Uterus (tissue), 2 donors: ENCODE results near the gene ZBTB33.

Experiments used
- POLR2A ChIP-seq, 2 donors: fragments of 450-650 bp; IDR thresholded peaks; one replicate each; pipeline ENCODE4 v1.6.1; 2016; ENCODE audit warnings: antibody characterized with exemption in 2 of 2, mild to moderate bottlenecking in 1 of 2, moderate library complexity in 1 of 2
- TF ChIP-seq, protein P1 (sequence below), 4 experiments: fragments of 200-600 bp in 2 of 4; fragments of 450-650 bp in 2 of 4; sonication (generic) in 2 of 4; IDR thresholded peaks; one replicate each; pipeline ENCODE4 v1.5.1; 2016 to 2019; ENCODE audit warnings: antibody characterized with exemption in 4 of 4, mild to moderate bottlenecking in 2 of 4, moderate library complexity in 1 of 4

DNA sequence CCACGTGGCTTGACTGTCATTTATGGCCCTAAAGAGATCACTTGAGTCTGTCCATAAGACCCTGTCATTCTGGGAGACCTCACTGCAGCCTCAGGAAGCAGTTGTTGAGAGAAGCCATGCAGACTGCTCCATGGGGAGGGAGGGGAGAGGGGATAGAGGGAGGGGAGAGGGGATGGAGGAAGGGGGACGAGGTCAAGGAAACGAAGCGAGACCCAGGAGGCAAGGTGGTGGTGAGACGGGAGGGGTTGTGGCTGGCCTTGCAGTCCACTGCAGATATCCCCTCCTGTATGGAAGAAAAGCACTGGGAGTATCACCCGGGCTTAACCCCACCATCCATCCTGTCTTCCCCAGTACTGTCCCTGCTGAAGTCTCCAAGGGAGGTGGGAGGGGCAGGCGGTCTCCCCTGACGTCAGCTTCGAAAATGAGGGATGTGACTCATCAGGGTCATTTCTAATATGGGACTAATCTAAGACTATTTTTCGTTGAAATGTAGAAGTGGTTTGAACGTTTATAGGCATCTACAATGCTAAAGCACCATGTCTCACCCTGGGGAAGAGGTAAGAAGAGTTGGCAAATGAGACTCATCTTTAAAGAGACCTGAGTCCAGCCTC is 55.0 kb downstream of the ZBTB33 start:
- TF ChIP-seq POLR2A (IDR thresholded peaks at IDR 0.05) = no peak
- TF ChIP-seq, protein P1, sequence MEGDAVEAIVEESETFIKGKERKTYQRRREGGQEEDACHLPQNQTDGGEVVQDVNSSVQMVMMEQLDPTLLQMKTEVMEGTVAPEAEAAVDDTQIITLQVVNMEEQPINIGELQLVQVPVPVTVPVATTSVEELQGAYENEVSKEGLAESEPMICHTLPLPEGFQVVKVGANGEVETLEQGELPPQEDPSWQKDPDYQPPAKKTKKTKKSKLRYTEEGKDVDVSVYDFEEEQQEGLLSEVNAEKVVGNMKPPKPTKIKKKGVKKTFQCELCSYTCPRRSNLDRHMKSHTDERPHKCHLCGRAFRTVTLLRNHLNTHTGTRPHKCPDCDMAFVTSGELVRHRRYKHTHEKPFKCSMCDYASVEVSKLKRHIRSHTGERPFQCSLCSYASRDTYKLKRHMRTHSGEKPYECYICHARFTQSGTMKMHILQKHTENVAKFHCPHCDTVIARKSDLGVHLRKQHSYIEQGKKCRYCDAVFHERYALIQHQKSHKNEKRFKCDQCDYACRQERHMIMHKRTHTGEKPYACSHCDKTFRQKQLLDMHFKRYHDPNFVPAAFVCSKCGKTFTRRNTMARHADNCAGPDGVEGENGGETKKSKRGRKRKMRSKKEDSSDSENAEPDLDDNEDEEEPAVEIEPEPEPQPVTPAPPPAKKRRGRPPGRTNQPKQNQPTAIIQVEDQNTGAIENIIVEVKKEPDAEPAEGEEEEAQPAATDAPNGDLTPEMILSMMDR (IDR thresholded peaks at IDR 0.05) = no peak
